ENCODE measurements around the gene SLA2.

Gene SLA2

DNA sequence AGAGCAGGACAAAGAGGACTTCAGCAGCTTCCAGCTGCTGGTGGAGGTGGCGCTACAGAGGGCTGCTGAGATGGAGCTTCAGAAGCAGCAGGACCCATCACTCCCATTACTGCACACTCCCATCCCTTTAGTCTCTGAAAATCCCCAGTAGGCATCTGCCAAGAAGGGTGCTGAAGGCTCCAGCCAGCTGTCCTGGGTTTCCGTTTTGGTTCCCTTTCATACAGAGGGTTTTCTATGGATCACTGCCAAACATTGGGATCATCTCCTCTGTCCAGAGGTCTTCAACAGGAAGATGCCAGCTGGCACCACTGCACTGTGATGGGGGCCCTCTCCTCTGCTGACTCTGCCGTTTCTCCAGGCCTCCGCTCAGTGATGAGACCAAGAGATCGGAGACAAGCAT, 54.7 kb downstream of the SLA2 start:
- DNase-seq (ENCODE audit: low read depth, low spot score) = no peak
- no peak overlapping the region for H3K4me3 ChIP-seq (ENCODE audit: low read depth, low read length)
- in situ Hi-C loops (cut with HindIII; ENCODE audit: low sequenced_read_pairs) = no loop called here
- TF ChIP-seq, protein P1, sequence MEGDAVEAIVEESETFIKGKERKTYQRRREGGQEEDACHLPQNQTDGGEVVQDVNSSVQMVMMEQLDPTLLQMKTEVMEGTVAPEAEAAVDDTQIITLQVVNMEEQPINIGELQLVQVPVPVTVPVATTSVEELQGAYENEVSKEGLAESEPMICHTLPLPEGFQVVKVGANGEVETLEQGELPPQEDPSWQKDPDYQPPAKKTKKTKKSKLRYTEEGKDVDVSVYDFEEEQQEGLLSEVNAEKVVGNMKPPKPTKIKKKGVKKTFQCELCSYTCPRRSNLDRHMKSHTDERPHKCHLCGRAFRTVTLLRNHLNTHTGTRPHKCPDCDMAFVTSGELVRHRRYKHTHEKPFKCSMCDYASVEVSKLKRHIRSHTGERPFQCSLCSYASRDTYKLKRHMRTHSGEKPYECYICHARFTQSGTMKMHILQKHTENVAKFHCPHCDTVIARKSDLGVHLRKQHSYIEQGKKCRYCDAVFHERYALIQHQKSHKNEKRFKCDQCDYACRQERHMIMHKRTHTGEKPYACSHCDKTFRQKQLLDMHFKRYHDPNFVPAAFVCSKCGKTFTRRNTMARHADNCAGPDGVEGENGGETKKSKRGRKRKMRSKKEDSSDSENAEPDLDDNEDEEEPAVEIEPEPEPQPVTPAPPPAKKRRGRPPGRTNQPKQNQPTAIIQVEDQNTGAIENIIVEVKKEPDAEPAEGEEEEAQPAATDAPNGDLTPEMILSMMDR (IDR thresholded peaks at IDR 0.05; ENCODE audit: low read depth, low read length) = no peak

DNA sequence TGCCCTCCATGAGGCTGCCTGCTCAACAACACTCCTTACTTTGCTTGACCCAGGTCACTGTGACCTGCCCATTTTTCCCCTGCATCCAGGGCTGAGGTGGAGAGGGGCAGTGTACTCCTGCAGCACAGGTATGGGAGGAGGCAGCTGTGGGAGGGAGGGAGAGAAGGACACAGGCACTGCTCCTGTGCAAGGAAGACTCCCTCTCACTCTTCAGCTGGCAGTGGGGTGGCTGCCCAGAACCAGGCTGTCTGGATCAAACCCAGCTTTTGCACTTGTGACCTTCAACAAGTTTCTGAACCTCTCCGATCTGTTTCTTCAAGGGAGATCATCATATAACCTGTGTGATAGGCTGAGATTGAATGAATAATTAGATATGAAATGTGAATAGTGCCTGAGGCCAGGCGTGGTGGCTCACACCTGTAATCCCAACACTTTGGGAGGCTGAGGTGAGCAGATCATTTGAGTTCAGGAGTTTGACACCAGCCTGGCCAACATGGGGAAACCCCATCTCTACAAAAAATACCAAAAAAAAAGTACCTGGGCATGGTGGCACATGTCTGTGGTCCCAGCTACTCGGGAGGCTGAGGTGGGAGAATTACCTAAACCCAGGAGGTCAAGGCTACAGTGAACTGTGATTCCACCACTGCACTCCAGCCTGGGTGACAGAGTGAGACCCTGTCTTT, 58.5 kb downstream of the SLA2 start:
- in situ Hi-C loops (cut with HindIII; ENCODE audit: low sequenced_read_pairs) = no loop called here
- no peak overlapping the region for H3K4me3 ChIP-seq (ENCODE audit: low read depth, low read length)
- TF ChIP-seq, protein P1 (IDR thresholded peaks at IDR 0.05; ENCODE audit: low read depth, low read length) = no peak
- DNase-seq (ENCODE audit: low read depth, low spot score) = no peak

DNA sequence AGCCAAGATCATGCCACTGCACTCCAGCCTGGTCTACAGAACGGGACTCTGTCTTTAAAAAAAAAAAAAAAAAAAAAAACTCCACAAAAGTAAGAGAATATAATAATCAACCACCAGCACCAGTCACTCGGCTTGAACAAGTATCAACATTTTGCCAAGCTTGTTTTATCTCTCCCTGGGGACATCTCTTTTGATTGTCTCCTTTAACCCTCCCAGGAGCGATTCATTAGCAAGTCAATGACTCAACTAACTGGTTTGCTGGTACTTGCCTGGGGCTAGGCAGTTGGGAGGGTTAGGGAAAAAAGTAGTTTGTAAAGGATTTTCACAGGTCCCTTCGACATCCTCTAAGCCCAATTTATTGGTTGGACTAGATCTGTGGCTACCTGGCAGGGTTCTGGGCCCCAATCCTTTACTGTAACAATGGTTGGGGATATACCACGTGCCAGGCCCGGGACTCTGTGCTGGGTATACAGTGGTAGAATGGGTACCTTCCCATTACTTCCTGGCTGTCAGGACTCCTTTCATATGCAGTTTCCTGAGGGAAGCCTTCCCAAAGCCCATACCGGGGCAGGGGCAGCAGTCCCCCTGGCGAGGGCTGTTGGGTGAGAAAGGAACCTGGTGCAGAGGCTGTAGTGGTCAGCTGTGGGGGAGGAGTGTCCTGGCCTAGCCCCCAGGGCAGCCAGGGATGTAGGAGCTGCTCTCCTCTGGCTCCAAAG, 60.4 kb downstream of the SLA2 start:
- no peak for DNase-seq (ENCODE audit: low read depth, low spot score)
- in situ Hi-C loops (cut with HindIII; ENCODE audit: low sequenced_read_pairs) = no loop called here
- TF ChIP-seq, protein P1 (IDR thresholded peaks at IDR 0.05; ENCODE audit: low read depth, low read length) = no peak

DNA sequence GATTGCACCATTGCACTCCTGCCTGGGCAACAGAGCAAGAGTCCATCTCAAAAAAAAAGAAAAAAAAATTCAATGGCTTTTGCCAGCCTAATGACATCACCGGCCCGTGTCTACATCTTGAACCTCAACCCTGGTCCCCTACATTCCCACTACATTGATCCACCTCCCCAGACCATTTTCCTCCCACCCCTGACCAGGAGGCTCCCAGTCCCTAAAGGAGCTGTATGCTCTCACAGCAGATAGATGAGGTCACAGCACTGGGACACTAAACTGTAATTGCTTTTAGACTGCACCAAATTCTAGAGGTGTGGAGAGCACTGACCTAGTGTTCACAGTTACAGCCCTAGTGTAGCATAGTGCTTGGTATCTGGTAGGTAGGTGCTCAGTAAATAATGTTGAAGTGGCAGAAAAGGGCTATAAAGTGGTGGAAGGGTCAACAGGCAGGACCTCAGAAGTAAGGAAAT, 61.9 kb downstream of the SLA2 start:
- in situ Hi-C loops (cut with HindIII; ENCODE audit: low sequenced_read_pairs) = no loop called here
- no peak for DNase-seq (ENCODE audit: low read depth, low spot score)
- no peak overlapping the region for H3K4me3 ChIP-seq (ENCODE audit: low read depth, low read length)
- TF ChIP-seq, protein P1 (IDR thresholded peaks at IDR 0.05; ENCODE audit: low read depth, low read length) = no peak

More for the DNA sequence above, 60.4 kb downstream of the SLA2 start:
- no peak overlapping the region for H3K4me3 ChIP-seq (ENCODE audit: low read depth, low read length)

DNA sequence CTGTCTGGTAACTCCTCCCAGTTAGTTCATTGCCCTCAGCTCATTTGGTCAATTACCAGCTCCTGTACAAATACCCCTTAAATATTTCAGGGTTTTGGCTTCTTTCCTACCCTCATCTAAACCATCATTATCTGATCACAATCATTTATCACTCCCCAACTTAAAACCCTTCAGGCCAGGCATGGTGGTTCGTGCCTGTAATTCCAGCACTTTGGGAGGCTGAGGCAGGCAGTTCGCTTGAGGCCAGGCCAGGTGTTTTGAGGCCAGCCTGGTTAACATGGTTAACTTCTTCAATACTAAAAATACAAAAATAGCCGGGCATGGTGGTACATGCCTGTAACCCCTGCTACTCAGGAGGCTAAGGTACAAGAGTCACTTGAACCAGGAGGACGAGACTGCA, 63.2 kb downstream of the SLA2 start:
- no peak for DNase-seq (ENCODE audit: low read depth, low spot score)
- TF ChIP-seq, protein P1 (IDR thresholded peaks at IDR 0.05; ENCODE audit: low read depth, low read length) = no peak
- in situ Hi-C loops (cut with HindIII; ENCODE audit: low sequenced_read_pairs) = no loop called here
- H3K4me3 ChIP-seq (ENCODE audit: low read depth, low read length) = no peak overlapping the region

DNA sequence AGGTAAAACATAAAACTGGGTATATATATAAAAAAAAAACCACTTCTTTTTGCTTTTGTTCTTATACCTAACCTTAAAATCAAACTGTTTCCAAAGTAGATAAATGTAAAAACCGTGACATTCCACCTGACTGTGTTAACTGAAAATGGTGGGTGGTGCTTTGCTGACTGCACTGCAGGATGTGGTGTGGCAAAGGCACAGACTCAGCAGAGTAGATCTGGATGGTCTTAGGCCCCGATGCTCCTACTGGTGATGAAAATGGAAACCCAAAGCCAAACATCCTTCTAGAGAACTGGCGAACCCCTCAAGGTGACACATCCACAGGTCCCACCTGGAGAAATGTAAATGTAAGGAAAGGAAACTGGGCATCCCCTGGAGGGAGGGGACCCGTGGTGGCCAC, 63.7 kb downstream of the SLA2 start:
- no peak overlapping the region for H3K4me3 ChIP-seq (ENCODE audit: low read depth, low read length)
- in situ Hi-C loops (cut with HindIII; ENCODE audit: low sequenced_read_pairs) = no loop called here
- TF ChIP-seq, protein P1 (IDR thresholded peaks at IDR 0.05; ENCODE audit: low read depth, low read length) = no peak
- no peak for DNase-seq (ENCODE audit: low read depth, low spot score)

Data from astrocyte of the spinal cord (primary cell).